ENCODE data around the gene CCDC3. TPM values are rescaled to one million over a fixed set of nuclear protein-coding genes. Genes with fewer than 3 reads are reported as not detected.

CCDC3 gene
- total RNA-seq, 1 donor from 2014 or later: 12.8 TPM

GRCh38 chr10:12928571-12928970, 72.9 kb downstream of the CCDC3 start:
- intact Hi-C loops (cut with DNase I): no loop called here
- Histone ChIP-seq H3K4me3 (no peak overlapping the region), H3K27me3 (no peaks in the 10 kb centered on the region), H3K4me1 (no peaks in the 10 kb centered on the region), H3K9me3 (no peaks in the 10 kb centered on the region), H3K36me3 (no peaks in the 10 kb centered on the region), H3K27ac (no peak overlapping the region)
- TF ChIP-seq CTCF (IDR thresholded peaks at IDR 0.05): no peak
- TF ChIP-seq POLR2A (IDR thresholded peaks at IDR 0.05): no peak
- TF ChIP-seq POLR2AphosphoS5 (IDR thresholded peaks at IDR 0.05; ENCODE audit: insufficient read depth in 1 of 2, low read depth in 1 of 2): no peak
- DNase-seq (ENCODE audit: extremely low spot score in 2 of 2): peak in 1 of 2 donors; percentile 62

- Histone ChIP-seq H3K36me3 (no peaks in the 10 kb centered on the region), H3K27ac (no peak overlapping the region), H3K27me3 (no peaks in the 10 kb centered on the region), H3K9me3 (no peaks in the 10 kb centered on the region), H3K4me3 (no peak overlapping the region), H3K4me1 (no peaks in the 10 kb centered on the region)
- intact Hi-C loops (cut with DNase I): no loop called here
- no peak for TF ChIP-seq CTCF (IDR thresholded peaks at IDR 0.05)
- TF ChIP-seq POLR2A (IDR thresholded peaks at IDR 0.05): no peak
- no peak for TF ChIP-seq POLR2AphosphoS5 (IDR thresholded peaks at IDR 0.05; ENCODE audit: insufficient read depth in 1 of 2, low read depth in 1 of 2)
- DNase-seq (ENCODE audit: extremely low spot score in 2 of 2): peak in 1 of 2 donors; percentile 22
These were observed 73.6 kb downstream of the CCDC3 start for GRCh38 chr10:12927896-12928295.

- H3K36me3 ChIP-seq: no peaks in the 10 kb centered on the region
- no peaks in the 10 kb centered on the region for H3K9me3 ChIP-seq
- DNase-seq (ENCODE audit: extremely low spot score in 2 of 2): peak in 1 of 2 donors; percentile 56
- no peak overlapping the region for H3K4me3 ChIP-seq
- TF ChIP-seq POLR2AphosphoS5 (IDR thresholded peaks at IDR 0.05; ENCODE audit: insufficient read depth in 1 of 2, low read depth in 1 of 2) (no peak), CTCF (IDR thresholded peaks at IDR 0.05) (no peak), POLR2A (IDR thresholded peaks at IDR 0.05) (no peak)
- H3K4me1 ChIP-seq: no peaks in the 10 kb centered on the region
- H3K27me3 ChIP-seq: no peaks in the 10 kb centered on the region
- intact Hi-C loops (cut with DNase I): no loop called here
- H3K27ac ChIP-seq: no peak overlapping the region
These were observed 75.7 kb downstream of the CCDC3 start for GRCh38 chr10:12925845-12926244.

GRCh38 chr10:12924911-12925310, 76.6 kb downstream of the CCDC3 start:
- no peaks in the 10 kb centered on the region for H3K4me1 ChIP-seq
- no peaks in the 10 kb centered on the region for H3K36me3 ChIP-seq
- intact Hi-C loops (cut with DNase I): no loop called here
- peak in 1 of 2 donors; percentile 78 for DNase-seq (ENCODE audit: extremely low spot score in 2 of 2)
- H3K9me3 ChIP-seq: no peaks in the 10 kb centered on the region
- H3K27me3 ChIP-seq: no peaks in the 10 kb centered on the region
- no peak overlapping the region for H3K4me3 ChIP-seq
- no peak for TF ChIP-seq POLR2A (IDR thresholded peaks at IDR 0.05)
- no peak for TF ChIP-seq CTCF (IDR thresholded peaks at IDR 0.05)
- TF ChIP-seq POLR2AphosphoS5 (IDR thresholded peaks at IDR 0.05; ENCODE audit: insufficient read depth in 1 of 2, low read depth in 1 of 2): no peak
- no peak overlapping the region for H3K27ac ChIP-seq

GRCh38 chr10:12922117-12922900, 79.2 kb downstream of the CCDC3 start:
- peak in 1 of 2 donors; percentile 49 for DNase-seq (ENCODE audit: extremely low spot score in 2 of 2)
- H3K36me3 ChIP-seq: no peaks in the 10 kb centered on the region
- no peak overlapping the region for H3K27ac ChIP-seq
- H3K27me3 ChIP-seq: no peaks in the 10 kb centered on the region
- no peaks in the 10 kb centered on the region for H3K4me1 ChIP-seq
- no peaks in the 10 kb centered on the region for H3K9me3 ChIP-seq
- H3K4me3 ChIP-seq: no peak overlapping the region
- intact Hi-C loops (cut with DNase I): no loop called here
- TF ChIP-seq POLR2AphosphoS5 (IDR thresholded peaks at IDR 0.05; ENCODE audit: insufficient read depth in 1 of 2, low read depth in 1 of 2): no peak
- TF ChIP-seq POLR2A (IDR thresholded peaks at IDR 0.05): no peak
- no peak for TF ChIP-seq CTCF (IDR thresholded peaks at IDR 0.05)
